Colonic mucosa (tissue), 4 donors: ENCODE results near the gene SYT3. TPM values are rescaled to one million over a fixed set of nuclear protein-coding genes. Genes with fewer than 3 reads are reported as not detected.

Source experiments
- DNase-seq: peaks from one replicate; pipeline ENCODE4 v3.0.0-alpha.2; 2020
- H3K27ac ChIP-seq: fragments of 200-600 bp; one replicate; pipeline ENCODE4 v1.8.0; 2021
- H3K27me3 ChIP-seq: fragments of 200-600 bp; one replicate; pipeline ENCODE4 v1.8.0; 2021
- H3K36me3 ChIP-seq: fragments of 200-600 bp; one replicate; pipeline ENCODE4 v1.8.0; 2021
- H3K4me1 ChIP-seq: fragments of 200-600 bp; one replicate; pipeline ENCODE4 v1.8.0; 2021; ENCODE audit warnings: mild to moderate bottlenecking
- H3K4me3 ChIP-seq: fragments of 200-600 bp; one replicate; pipeline ENCODE4 v1.8.0; 2021
- H3K9ac ChIP-seq, 2 donors: one replicate each; pipeline ENCODE4 v1.7.0; 2013; ENCODE audit warnings: control low read depth in 2 of 2, low read depth in 2 of 2, low read length in 2 of 2
- H3K9me3 ChIP-seq: fragments of 200-600 bp; one replicate; pipeline ENCODE4 v1.8.0; 2021
- intact Hi-C: fragments of 100-400 bp; cut with DNase I; formaldehyde crosslinking; loops from one replicate; pipeline ENCODE4 v1.14.1; 2022
- total RNA-seq, 2 donors: library from RNA; stranded (reverse); fragmentation: NEBNext Ultra II Directional in 1 of 2; extraction: Animal tissue kit (Norgen Biotek cat#: 25700) in 1 of 2; gene quantifications; one replicate each; pipeline ENCODE4 v1.2.1, GENCODE V29; 2021
- TF ChIP-seq, protein P1 (sequence below): fragments of 200-600 bp; IDR thresholded peaks from one replicate; pipeline ENCODE4 v1.8.0; 2022; ENCODE audit warnings: antibody characterized with exemption, mild to moderate bottlenecking
- donor health status: healthy.
- donor health status: DM: no; HTN: no; CAD: no.
- donor health status: DM: no; HTN: no; CAD: no.

SYT3 gene, protein sequence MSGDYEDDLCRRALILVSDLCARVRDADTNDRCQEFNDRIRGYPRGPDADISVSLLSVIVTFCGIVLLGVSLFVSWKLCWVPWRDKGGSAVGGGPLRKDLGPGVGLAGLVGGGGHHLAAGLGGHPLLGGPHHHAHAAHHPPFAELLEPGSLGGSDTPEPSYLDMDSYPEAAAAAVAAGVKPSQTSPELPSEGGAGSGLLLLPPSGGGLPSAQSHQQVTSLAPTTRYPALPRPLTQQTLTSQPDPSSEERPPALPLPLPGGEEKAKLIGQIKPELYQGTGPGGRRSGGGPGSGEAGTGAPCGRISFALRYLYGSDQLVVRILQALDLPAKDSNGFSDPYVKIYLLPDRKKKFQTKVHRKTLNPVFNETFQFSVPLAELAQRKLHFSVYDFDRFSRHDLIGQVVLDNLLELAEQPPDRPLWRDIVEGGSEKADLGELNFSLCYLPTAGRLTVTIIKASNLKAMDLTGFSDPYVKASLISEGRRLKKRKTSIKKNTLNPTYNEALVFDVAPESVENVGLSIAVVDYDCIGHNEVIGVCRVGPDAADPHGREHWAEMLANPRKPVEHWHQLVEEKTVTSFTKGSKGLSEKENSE
- under 1 TPM in 1 of 2 donors, not detected in 1; 0.13 TPM for total RNA-seq

DNA sequence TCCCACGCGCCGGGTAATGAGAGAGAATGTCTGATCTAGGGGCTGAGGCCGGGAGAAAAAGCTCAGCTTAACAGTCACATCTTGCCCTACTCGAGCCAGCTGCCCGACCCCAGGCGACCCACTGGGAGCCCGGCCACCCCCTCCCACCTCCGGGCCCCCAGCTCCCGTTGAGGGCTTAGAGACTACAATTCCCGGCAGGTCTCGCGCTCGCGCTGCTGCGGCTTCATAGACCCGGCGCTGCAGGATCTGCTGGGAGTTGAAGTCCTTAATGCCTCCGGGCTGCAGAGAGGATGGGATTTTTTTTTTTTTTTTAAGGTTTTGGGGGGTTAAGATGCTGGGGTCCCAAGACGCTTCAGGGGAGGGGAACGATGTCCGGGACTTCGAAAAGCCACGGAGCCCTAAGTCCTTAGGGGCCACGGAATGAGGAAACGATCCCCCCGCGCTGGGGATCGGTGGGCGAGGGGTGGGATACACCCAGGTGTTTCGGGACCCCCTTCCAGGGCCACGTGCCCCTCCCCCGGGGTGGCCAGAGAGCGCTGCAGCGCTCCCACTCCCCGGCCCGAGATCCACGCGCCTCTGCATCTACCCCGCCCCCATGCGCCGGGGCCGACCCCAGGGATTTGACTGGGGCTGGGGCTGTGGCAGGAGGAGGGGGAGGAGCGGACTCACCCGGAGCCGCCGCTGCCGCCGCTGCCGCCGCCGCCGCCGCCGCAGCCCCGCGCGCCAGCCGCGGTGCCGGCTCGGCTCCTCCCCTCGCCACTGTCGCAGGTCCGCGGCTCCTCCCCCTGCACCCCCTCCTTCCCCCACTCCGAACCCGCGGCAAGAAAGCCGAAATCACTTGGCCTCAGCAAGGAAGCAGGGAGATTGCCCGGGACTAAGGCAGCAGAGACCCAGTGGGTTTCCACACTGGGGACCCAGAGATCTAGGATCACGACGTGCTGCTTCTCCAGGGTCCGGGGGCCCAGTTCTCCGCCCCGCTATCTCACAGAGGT is at the start of gene SYT3:
SYT3 (minus strand) TSS at position 761 of the 992 bp plus-strand sequence. CDS start 2,470 bp downstream, outside the sequence.
- Histone ChIP-seq H3K9ac (no peak within 1 kb of the TSS), H3K4me1 (no peaks in the 10 kb centered on the region), H3K4me3 (no peak within 1 kb of the TSS), H3K36me3 (no peaks in the 10 kb centered on the region), H3K27me3 (peaks cover 28% of the 10 kb centered on the region), H3K27ac (no peak within 1 kb of the TSS), H3K9me3 (no peaks in the 10 kb centered on the region)
- intact Hi-C loops, result no loop called here
- TF ChIP-seq, protein P1, sequence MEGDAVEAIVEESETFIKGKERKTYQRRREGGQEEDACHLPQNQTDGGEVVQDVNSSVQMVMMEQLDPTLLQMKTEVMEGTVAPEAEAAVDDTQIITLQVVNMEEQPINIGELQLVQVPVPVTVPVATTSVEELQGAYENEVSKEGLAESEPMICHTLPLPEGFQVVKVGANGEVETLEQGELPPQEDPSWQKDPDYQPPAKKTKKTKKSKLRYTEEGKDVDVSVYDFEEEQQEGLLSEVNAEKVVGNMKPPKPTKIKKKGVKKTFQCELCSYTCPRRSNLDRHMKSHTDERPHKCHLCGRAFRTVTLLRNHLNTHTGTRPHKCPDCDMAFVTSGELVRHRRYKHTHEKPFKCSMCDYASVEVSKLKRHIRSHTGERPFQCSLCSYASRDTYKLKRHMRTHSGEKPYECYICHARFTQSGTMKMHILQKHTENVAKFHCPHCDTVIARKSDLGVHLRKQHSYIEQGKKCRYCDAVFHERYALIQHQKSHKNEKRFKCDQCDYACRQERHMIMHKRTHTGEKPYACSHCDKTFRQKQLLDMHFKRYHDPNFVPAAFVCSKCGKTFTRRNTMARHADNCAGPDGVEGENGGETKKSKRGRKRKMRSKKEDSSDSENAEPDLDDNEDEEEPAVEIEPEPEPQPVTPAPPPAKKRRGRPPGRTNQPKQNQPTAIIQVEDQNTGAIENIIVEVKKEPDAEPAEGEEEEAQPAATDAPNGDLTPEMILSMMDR, result no peak
- DNase-seq, result no peak

DNA sequence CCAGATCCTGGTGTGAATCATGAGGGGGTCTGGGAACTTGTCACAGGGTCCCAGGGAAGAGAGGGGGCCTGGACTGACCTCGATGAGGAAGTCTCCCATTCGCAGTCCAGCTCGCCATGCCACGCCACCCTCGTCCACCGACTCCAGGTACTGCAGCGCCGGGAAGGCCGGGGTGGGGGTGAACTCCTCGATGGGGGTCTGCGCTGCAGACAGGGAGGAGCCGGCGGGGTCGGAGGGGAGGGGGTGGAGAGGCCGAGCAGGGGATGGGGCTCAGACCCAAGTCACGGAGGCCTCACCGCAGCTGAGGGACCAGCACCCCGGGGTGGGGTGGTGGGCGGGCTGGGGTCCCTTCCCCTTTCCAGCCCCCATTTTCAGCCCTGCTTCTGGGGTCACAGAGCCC is 49.1 kb upstream of the SYT3 start:
- no peaks in the 10 kb centered on the region for H3K4me1 ChIP-seq
- no peak for DNase-seq
- no peak overlapping the region for H3K9ac ChIP-seq
- TF ChIP-seq, protein P1, result no peak
- H3K27me3 ChIP-seq, result no peaks in the 10 kb centered on the region
- no peak overlapping the region for H3K4me3 ChIP-seq
- H3K36me3 ChIP-seq, result no peaks in the 10 kb centered on the region
- intact Hi-C loops, result no loop called here
- H3K9me3 ChIP-seq, result no peaks in the 10 kb centered on the region
- no peak overlapping the region for H3K27ac ChIP-seq

DNA sequence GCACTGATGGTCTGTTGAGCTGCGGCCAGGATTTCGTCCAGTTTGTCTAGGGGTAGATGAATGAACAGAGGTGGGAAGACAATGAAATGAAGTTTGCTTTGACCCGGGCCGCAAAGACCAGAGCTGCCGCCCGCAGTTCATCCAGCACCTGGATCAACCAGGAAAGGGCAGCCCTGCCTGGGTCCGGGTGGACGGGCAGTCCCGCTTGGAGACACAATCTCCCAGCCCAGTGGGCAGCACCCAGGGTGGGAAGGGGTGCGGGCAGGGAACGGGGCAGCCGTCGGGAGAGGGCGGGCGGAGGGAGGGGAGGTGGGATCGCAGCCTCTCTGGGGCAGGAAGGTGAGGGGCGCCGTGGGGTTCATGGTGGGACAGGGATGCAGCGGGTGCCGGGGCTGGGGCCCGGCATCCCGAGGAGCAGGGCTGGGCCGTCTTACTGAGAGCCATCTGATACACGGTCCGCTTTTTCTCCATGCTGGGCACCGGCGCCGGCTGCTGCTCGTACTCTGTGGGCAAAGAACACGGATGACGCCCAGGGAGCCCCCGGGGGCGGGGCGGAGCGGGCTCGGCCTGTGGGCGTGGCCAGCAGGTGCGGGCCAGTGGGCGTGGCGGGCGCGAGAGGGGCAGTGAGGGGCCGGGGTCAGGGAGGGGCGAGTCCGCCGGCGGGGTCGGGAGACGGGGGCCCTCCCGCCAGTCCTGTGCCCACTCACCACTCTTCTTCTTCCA is 46.8 kb upstream of the SYT3 start:
- Histone ChIP-seq H3K27me3 (no peaks in the 10 kb centered on the region), H3K9ac (no peak overlapping the region), H3K36me3 (no peaks in the 10 kb centered on the region), H3K27ac (no peak overlapping the region), H3K4me3 (no peak overlapping the region), H3K9me3 (no peaks in the 10 kb centered on the region), H3K4me1 (no peaks in the 10 kb centered on the region)
- TF ChIP-seq, protein P1, result no peak
- intact Hi-C loops, result no loop called here
- no peak for DNase-seq

DNA sequence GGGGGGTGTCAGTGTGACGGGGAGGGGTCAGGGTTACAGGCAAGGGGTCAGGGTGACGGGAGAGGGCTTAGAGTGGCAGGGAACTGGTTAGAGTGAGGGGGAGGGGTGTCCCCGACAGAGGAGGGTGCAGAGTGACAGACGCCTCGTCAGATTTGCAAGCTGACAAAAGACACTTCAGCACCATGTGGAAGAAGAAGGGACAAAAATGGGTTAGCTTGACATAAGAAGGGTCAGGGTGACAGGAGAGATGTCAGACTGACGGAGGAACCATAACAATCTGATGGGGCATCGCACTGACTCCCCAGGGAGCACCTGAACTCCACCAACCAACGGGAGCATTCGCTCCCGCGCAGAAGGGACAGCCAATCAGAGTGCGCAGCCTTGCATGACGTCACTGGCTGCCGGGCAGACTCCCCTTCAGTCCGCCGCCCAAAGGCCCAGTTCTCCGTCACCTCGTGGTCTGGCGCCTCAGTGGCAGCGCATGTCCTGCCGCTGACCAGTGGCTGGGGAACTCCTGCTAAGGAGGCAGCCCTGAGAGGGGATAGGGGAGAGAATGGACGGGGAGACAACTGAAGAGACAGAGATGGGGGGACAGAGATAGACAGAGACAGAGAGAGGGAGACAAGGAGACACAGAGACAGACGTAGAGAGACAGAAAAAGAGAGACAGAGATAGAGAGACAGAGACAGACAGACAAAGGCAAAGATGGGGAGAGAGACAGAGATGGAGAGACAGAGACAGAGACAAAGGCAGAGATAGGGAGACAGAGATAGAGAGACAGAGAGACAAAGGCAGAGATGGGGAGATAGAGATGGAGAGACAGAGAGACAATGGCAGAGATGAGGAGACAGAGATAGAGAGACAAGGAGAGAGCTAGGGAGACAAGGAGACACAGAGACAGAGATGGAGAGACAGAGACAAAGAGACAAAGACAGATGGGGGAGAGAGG is 39.8 kb upstream of the SYT3 start:
- Histone ChIP-seq H3K4me1 (no peaks in the 10 kb centered on the region), H3K9ac (no peak overlapping the region), H3K36me3 (no peaks in the 10 kb centered on the region), H3K9me3 (no peaks in the 10 kb centered on the region), H3K27me3 (no peaks in the 10 kb centered on the region), H3K27ac (no peak overlapping the region), H3K4me3 (no peak overlapping the region)
- intact Hi-C loops, result no loop called here
- peak; percentile 67 for DNase-seq
- TF ChIP-seq, protein P1, result no peak
